ENCODE data around the gene FRMD1. TPM values are rescaled to one million over a fixed set of nuclear protein-coding genes. Genes with fewer than 3 reads are reported as not detected.
"Not testable (repeated sequence)": the region's sequence is repeated elsewhere in the genome, so short reads cannot be mapped to it uniquely, and the experiment has no call there.

FRMD1 gene
- total RNA-seq, 1 donor from 2014 or later: not detected

- intact Hi-C loops (cut with micrococcal nuclease): no loop called here
Measured at GRCh38 chr6:168080393-168081077, 1.5 kb upstream of the FRMD1 start.

- intact Hi-C loops (cut with micrococcal nuclease): no loop called here
Measured at GRCh38 chr6:168078175-168078942, 653 bp downstream of the FRMD1 start.

- intact Hi-C loops (cut with micrococcal nuclease): not testable (repeated sequence)
Measured at GRCh38 chr6:168077401-168077800, 1.6 kb downstream of the FRMD1 start.

- intact Hi-C loops (cut with micrococcal nuclease): no loop called here
Measured at GRCh38 chr6:168075787-168076202, 3.2 kb downstream of the FRMD1 start.

- intact Hi-C loops (cut with micrococcal nuclease): no loop called here
Measured at GRCh38 chr6:168075216-168075615, 3.8 kb downstream of the FRMD1 start.

GRCh38 chr6:168073937-168074730 lies 4.9 kb downstream of the FRMD1 start:
- intact Hi-C loops (cut with micrococcal nuclease): no loop called here

- intact Hi-C loops (cut with micrococcal nuclease): no loop called here
Measured at GRCh38 chr6:168072730-168073129, 6.3 kb downstream of the FRMD1 start.

GRCh38 chr6:168072261-168072660 lies 6.8 kb downstream of the FRMD1 start:
- intact Hi-C loops (cut with micrococcal nuclease): no loop called here

- intact Hi-C loops (cut with micrococcal nuclease): no loop called here
Measured at GRCh38 chr6:168071620-168072019, 7.4 kb downstream of the FRMD1 start.

- intact Hi-C loops (cut with micrococcal nuclease): no loop called here
Measured at GRCh38 chr6:168070804-168071203, 8.2 kb downstream of the FRMD1 start.

- intact Hi-C loops (cut with micrococcal nuclease): no loop called here
Measured at GRCh38 chr6:168067081-168067759, 11.8 kb downstream of the FRMD1 start.

- intact Hi-C loops (cut with micrococcal nuclease): no loop called here
Measured at GRCh38 chr6:168064226-168064807, 14.7 kb downstream of the FRMD1 start.

GRCh38 chr6:168063431-168063830 lies 15.6 kb downstream of the FRMD1 start:
- intact Hi-C loops (cut with micrococcal nuclease): no loop called here

GRCh38 chr6:168062346-168063289 lies 16.4 kb downstream of the FRMD1 start:
- intact Hi-C loops (cut with micrococcal nuclease): no loop called here

- intact Hi-C loops (cut with micrococcal nuclease): no loop called here
Measured at GRCh38 chr6:168061269-168062210, 17.5 kb downstream of the FRMD1 start.

GRCh38 chr6:168060521-168060931 lies 18.5 kb downstream of the FRMD1 start:
- intact Hi-C loops (cut with micrococcal nuclease): no loop called here

GRCh38 chr6:168058691-168059551 lies 20.1 kb downstream of the FRMD1 start:
- intact Hi-C loops (cut with micrococcal nuclease): no loop called here

- intact Hi-C loops (cut with micrococcal nuclease): no loop called here
Measured at GRCh38 chr6:168057836-168058235, 21.2 kb downstream of the FRMD1 start.

All from T-helper 2 cell treated with Interferon-gamma antibody and Interleukin-4, amounts not matched to agents 100 ng/mL and 5 ng/mL, for 36 hours (primary cell).